GM21367 (cell line): ENCODE measurements around the gene GALNT9.
"Not testable (repeated sequence)": the region's sequence is repeated elsewhere in the genome, so short reads cannot be mapped to it uniquely, and the experiment has no call there.

ENCODE experiments used
- ATAC-seq: cut with Tn5 transposase; IDR thresholded peaks from one replicate; pipeline ENCODE4 v1.9.1; 2021; ENCODE audit not compliant: unreplicated experiment

Gene GALNT9

GRCh38 chr12:132253698-132254480 is 75.5 kb downstream of the GALNT9 start:
- ATAC-seq, result no peak

- not testable (repeated sequence) for ATAC-seq
Observed at GRCh38 chr12:132252981-132253380, 76.4 kb downstream of the GALNT9 start.

GRCh38 chr12:132251741-132252490 is 77.5 kb downstream of the GALNT9 start:
- ATAC-seq, result no peak

- ATAC-seq, result no peak
Observed at GRCh38 chr12:132251310-132251709, 78.1 kb downstream of the GALNT9 start.

GRCh38 chr12:132250707-132251106 is 78.7 kb downstream of the GALNT9 start:
- ATAC-seq, result no peak

GRCh38 chr12:132249689-132250478 is 79.5 kb downstream of the GALNT9 start:
- ATAC-seq, result no peak

GRCh38 chr12:132248453-132249167 is 80.8 kb downstream of the GALNT9 start:
- no peak for ATAC-seq

- ATAC-seq, result no peak
Observed at GRCh38 chr12:132247718-132248452, 81.5 kb downstream of the GALNT9 start.

GRCh38 chr12:132246997-132247717 is 82.2 kb downstream of the GALNT9 start:
- no peak for ATAC-seq

- no peak for ATAC-seq
Observed at GRCh38 chr12:132245521-132246101, 83.8 kb downstream of the GALNT9 start.

- no peak for ATAC-seq
Observed at GRCh38 chr12:132244724-132245295, 84.6 kb downstream of the GALNT9 start.

- no peak for ATAC-seq
Observed at GRCh38 chr12:132243596-132244310, 85.6 kb downstream of the GALNT9 start.

- not testable (repeated sequence) for ATAC-seq
Observed at GRCh38 chr12:132243171-132243570, 86.2 kb downstream of the GALNT9 start.

GRCh38 chr12:132240669-132241007 is 88.8 kb downstream of the GALNT9 start:
- ATAC-seq, result not testable (repeated sequence)

- no peak for ATAC-seq
Observed at GRCh38 chr12:132239796-132240668, 89.4 kb downstream of the GALNT9 start.

- no peak for ATAC-seq
Observed at GRCh38 chr12:132239392-132239791, 90.0 kb downstream of the GALNT9 start.

GRCh38 chr12:132238884-132239283 is 90.5 kb downstream of the GALNT9 start:
- ATAC-seq, result no peak
